Right ventricle myocardium inferior (tissue), 1 donor: ENCODE results near the gene NUFIP1. TPM values are rescaled to one million over a fixed set of nuclear protein-coding genes. Genes with fewer than 3 reads are reported as not detected.
"Not testable (repeated sequence)": the region's sequence is repeated elsewhere in the genome, so short reads cannot be mapped to it uniquely, and the experiment has no call there.

Experiments used
- ATAC-seq: fragments of 200-7000 bp; cut with Tn5 transposase; one replicate; pipeline ENCODE4 v1.9.1; 2020; ENCODE audit warnings: mild to moderate bottlenecking, moderate library complexity
- DNase-seq: peaks from one replicate; pipeline ENCODE4 v3.0.0; 2021; ENCODE audit errors: missing footprints
- intact Hi-C: fragments of 100-400 bp; cut with DNase I; formaldehyde crosslinking; loops from one replicate; pipeline ENCODE4 v1.11.0; 2022
- total RNA-seq: library from RNA; stranded (reverse); fragmentation: NEBNext Ultra II Directional; extraction: Animal tissue kit (Norgen Biotek cat#: 25700); gene quantifications from one replicate; pipeline ENCODE4 v1.2.1, GENCODE V29; 2021
- donor health status: DM: no; HTN: yes; CAD: no; lungs with severe emphysema.

NUFIP1 gene
- total RNA-seq, 1 donor from 2014 or later = 3.1 TPM

- ATAC-seq = no peak
- intact Hi-C loops = no loop called here
Observed at GRCh38 chr13:44902738-44903137, 86.5 kb downstream of the NUFIP1 start.

GRCh38 chr13:44899967-44900366 lies 89.3 kb downstream of the NUFIP1 start:
- intact Hi-C loops = no loop called here
- ATAC-seq (no peak), DNase-seq (no peak)

More at GRCh38 chr13:44902738-44903137, 86.5 kb downstream of the NUFIP1 start:
- DNase-seq = no peak

- intact Hi-C loops, ATAC-seq, DNase-seq: not testable (repeated sequence)
Observed at GRCh38 chr13:44898308-44898707, 91.0 kb downstream of the NUFIP1 start.

DNA sequence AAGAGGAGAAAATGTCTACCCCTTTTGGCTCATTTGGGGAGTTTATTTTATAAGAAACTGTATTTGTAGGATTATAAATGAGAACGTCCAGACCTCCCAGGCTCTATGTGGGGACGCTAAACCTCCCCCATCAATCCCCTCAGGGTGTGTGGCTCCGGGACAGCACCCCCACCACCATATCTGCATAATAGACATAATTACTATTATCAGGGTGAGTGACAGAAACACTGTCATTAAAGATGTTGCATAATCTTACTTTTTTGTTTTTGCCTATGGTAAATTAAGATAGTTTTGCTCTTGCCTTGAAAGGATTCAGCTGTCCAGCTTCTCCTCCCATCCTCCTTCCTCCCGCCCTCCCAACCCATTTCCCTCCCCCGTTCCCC lies 93.3 kb downstream of the NUFIP1 start:
- intact Hi-C loops = no loop called here
- DNase-seq = no peak
- no peak for ATAC-seq

- no peak for DNase-seq
- intact Hi-C loops = no loop called here
- no peak for ATAC-seq
Observed at GRCh38 chr13:44895264-44895952, 93.9 kb downstream of the NUFIP1 start.

GRCh38 chr13:44894001-44894770 lies 95.1 kb downstream of the NUFIP1 start:
- peak; percentile 43 for ATAC-seq
- intact Hi-C loops = no loop called here

More at GRCh38 chr13:44894001-44894770, 95.1 kb downstream of the NUFIP1 start:
- DNase-seq = no peak

Other genes starting within 250 kb of the NUFIP1 start
- gene GPALPP1, start 67 bp upstream of the NUFIP1 start, total RNA-seq = 9.3 TPM
- 19.7 TPM for gene GTF2F2, start 131.0 kb upstream of the NUFIP1 start, total RNA-seq
- gene KCTD4, start 211.6 kb upstream of the NUFIP1 start, total RNA-seq = not detected